Neural crest cell (in vitro differentiated cells): ENCODE data around the gene THRB. TPM values are rescaled to one million over a fixed set of nuclear protein-coding genes. Genes with fewer than 3 reads are reported as not detected.

Experiments
- DNase-seq: peaks from one replicate; pipeline ENCODE4 v3.0.0; 2021; ENCODE audit warnings: low read depth, mixed read lengths, low spot score
- H3K27ac Mint-ChIP-seq: one replicate; pipeline ENCODE4 v1.8.0; 2021; ENCODE audit warnings: mild to moderate bottlenecking, mixed read lengths; ENCODE audit not compliant: unreplicated experiment
- H3K27me3 Mint-ChIP-seq: 2 replicates; pipeline ENCODE4 v1.8.0; 2021; ENCODE audit warnings: low read depth, mild to moderate bottlenecking, mixed read lengths
- H3K36me3 Mint-ChIP-seq: 2 replicates; pipeline ENCODE4 v1.8.0; 2021; ENCODE audit warnings: low read depth, mild to moderate bottlenecking, mixed read lengths
- H3K4me1 Mint-ChIP-seq: 2 replicates; pipeline ENCODE4 v1.8.0; 2021; ENCODE audit warnings: mixed read lengths
- H3K4me3 Mint-ChIP-seq: one replicate; pipeline ENCODE4 v1.8.0; 2021; ENCODE audit warnings: mild to moderate bottlenecking, mixed read lengths
- H3K9me3 Mint-ChIP-seq: 2 replicates; pipeline ENCODE4 v1.8.0; 2021; ENCODE audit warnings: mixed read lengths
- total RNA-seq: library from RNA; stranded (reverse); gene quantifications from 2 replicates; pipeline ENCODE4 v1.2.1, GENCODE V29; 2021
- TF ChIP-seq, protein P1 (sequence below): fragments of 200-600 bp; sonication (generic); conservative IDR thresholded peaks from 2 replicates; pipeline ENCODE4 v1.5.0; 2021; ENCODE audit warnings: antibody characterized with exemption, mild to moderate bottlenecking

The THRB gene
- total RNA-seq, 1 donor from 2014 or later = 0.65 TPM

DNA sequence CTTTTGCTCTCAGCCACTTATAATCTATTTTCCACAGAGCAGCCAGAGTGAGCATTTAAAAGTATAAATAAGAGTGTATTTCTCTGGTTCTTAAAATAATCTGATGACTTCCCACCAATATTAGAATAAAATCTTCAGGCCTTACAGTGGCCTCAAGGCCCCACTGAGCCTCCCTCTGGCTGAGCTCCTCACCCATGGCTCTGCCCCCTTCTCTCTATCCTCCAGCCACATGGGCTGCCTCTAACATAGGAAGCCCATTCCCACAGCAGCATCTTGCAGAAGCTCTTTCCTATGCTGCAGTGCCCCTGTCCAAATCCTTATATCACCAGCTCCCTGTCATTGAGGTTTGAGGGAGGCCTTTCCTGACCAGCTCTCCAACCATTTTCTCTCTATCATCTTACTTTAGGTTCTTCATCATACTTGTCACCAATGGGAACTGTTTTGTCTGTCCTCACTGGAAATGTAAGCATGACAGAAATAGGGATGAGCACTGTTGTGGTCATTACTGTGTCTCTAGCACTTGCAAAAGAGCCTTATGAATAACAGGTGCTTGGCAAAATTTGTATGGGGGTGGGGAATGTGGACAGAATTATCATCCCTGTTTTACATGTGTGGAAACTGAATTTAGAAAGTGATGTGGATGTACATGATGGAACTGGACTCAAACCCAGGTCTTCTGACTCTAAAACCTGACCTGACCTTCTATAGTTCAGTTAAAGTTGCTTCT, 299.0 kb downstream of the THRB start:
- H3K36me3 Mint-ChIP-seq = no peaks in the 10 kb centered on the region
- H3K9me3 Mint-ChIP-seq = no peaks in the 10 kb centered on the region
- no peak for DNase-seq
- no peak overlapping the region for H3K27ac Mint-ChIP-seq
- H3K27me3 Mint-ChIP-seq = no peaks in the 10 kb centered on the region
- H3K4me3 Mint-ChIP-seq = no peak overlapping the region
- TF ChIP-seq, protein P1, sequence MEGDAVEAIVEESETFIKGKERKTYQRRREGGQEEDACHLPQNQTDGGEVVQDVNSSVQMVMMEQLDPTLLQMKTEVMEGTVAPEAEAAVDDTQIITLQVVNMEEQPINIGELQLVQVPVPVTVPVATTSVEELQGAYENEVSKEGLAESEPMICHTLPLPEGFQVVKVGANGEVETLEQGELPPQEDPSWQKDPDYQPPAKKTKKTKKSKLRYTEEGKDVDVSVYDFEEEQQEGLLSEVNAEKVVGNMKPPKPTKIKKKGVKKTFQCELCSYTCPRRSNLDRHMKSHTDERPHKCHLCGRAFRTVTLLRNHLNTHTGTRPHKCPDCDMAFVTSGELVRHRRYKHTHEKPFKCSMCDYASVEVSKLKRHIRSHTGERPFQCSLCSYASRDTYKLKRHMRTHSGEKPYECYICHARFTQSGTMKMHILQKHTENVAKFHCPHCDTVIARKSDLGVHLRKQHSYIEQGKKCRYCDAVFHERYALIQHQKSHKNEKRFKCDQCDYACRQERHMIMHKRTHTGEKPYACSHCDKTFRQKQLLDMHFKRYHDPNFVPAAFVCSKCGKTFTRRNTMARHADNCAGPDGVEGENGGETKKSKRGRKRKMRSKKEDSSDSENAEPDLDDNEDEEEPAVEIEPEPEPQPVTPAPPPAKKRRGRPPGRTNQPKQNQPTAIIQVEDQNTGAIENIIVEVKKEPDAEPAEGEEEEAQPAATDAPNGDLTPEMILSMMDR = no peak
- H3K4me1 Mint-ChIP-seq = no peaks in the 10 kb centered on the region

GRCh38 chr3:24192469-24193056, 302.1 kb downstream of the THRB start:
- no peak overlapping the region for H3K4me3 Mint-ChIP-seq
- H3K27ac Mint-ChIP-seq = no peak overlapping the region
- TF ChIP-seq, protein P1 = no peak
- no peak for DNase-seq
- no peaks in the 10 kb centered on the region for H3K9me3 Mint-ChIP-seq
- H3K4me1 Mint-ChIP-seq = no peaks in the 10 kb centered on the region
- no peaks in the 10 kb centered on the region for H3K36me3 Mint-ChIP-seq
- H3K27me3 Mint-ChIP-seq = no peaks in the 10 kb centered on the region

DNA sequence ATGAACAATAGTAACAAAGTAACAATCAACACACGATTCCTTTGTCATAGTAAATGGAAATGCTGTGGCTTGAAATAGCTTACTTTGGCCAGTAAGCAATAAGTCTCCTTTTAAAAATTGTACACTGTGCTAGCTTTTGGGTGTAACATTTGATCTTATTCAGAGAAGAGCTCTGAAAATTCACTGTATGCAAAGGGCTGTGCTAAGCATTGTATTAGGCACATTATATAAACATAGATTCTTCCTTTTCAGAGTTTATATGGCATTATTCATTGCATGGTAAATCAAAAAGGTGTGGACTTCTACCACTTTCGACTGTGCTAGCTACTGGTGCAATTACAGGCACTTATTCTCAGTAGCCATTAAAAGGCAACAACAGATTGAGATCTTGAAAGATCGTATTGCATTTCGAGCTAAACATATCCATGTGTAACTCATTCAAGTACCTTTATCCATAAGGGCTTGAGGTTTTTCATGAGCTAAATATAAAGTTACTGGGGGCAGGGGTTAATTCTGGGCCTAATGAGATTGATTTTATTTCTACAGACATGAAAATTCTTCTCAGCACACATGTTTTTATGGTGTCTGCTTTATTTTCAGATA, 302.7 kb downstream of the THRB start:
- no peaks in the 10 kb centered on the region for H3K27me3 Mint-ChIP-seq
- H3K27ac Mint-ChIP-seq = no peak overlapping the region
- H3K9me3 Mint-ChIP-seq = no peaks in the 10 kb centered on the region
- no peaks in the 10 kb centered on the region for H3K36me3 Mint-ChIP-seq
- no peak overlapping the region for H3K4me3 Mint-ChIP-seq
- DNase-seq = no peak
- TF ChIP-seq, protein P1 = no peak
- H3K4me1 Mint-ChIP-seq = no peaks in the 10 kb centered on the region

GRCh38 chr3:24190256-24190655, 304.4 kb downstream of the THRB start:
- DNase-seq = no peak
- Mint-ChIP-seq H3K4me1 (no peaks in the 10 kb centered on the region), H3K4me3 (no peak overlapping the region), H3K36me3 (no peaks in the 10 kb centered on the region), H3K9me3 (peaks cover 2% of the 10 kb centered on the region), H3K27me3 (no peaks in the 10 kb centered on the region), H3K27ac (no peak overlapping the region)
- TF ChIP-seq, protein P1 = no peak

DNA sequence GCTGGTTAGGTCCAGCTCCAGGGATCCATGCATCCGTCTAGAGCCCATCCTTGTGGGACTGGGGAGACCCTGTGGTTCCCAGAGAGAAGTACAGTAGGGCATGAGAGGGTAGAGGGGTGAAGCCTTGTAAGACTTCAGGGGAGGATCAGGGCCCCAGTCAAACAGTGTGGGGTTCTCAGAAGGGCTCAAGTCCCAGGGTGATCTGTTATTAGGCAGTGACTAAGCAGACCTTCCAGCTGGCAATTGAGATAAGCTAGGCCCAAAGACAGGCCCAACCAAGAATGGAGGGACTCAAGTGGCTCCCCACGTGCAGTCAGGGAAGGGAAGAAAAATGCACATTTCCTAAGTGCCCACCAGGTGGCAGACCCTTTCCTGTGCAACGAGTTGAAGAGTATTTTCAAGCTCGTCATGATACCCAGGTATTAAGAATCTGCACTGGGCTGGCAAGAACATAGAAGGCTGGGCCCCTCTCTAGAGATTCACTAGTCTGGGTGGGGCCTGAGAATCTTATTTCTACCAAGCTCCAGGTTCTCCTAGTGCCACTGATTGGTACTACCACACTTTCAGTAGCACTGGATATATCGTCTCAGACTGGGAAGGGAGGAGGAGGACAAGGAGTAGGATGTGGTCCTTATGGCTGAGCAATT, 308.8 kb downstream of the THRB start:
- peaks cover 2% of the 10 kb centered on the region for H3K9me3 Mint-ChIP-seq
- H3K4me1 Mint-ChIP-seq = no peaks in the 10 kb centered on the region
- no peaks in the 10 kb centered on the region for H3K27me3 Mint-ChIP-seq
- H3K4me3 Mint-ChIP-seq = no peak overlapping the region
- H3K27ac Mint-ChIP-seq = no peak overlapping the region
- H3K36me3 Mint-ChIP-seq = no peaks in the 10 kb centered on the region
- DNase-seq = peak; percentile 16
- TF ChIP-seq, protein P1 = peak; percentile 73
